NCI-H748 (cell line): ENCODE measurements around the gene SPEF2.

ENCODE experiments used
- DNase-seq: peaks from one replicate; lab custom pipeline; 2025; ENCODE audit not compliant: unreplicated experiment; lab: John Stamatoyannopoulos, UW

Gene SPEF2

DNA sequence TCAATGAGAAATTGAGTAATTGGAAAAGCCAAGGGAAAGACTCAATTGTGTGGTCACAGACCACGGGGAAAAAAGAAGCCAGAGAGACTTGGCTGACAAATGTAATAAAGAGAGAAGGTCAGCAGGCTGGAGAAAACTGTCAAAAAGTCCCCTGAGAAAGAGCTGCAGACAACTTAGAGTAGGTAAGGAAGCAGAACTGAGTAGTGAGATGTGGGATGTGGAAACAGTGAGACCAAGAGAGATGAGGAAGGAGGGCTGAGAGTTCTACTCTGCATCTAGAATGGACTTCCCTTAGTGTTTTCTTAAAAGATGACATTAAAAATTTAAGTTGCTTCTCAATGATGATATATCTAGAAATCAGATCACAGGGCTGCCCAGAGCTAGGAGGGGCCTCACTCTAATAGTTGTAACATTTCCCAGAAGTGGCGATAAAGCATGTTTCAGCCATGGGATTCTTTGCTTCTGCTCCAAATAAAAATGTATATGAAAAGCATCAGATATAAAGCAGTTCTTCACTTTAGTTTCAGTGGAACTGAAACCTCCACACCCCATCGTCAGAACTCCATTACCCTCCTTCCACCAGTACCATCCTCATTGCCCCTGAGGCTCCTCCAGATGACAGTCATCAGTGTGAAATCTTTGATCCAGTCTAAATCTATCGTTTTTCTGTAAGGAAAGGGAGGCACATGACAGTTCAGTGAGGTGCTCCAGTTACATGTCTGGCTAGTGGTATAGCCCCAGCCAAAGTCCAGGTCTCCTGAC lies 80.6 kb downstream of the SPEF2 start:
- no peak for DNase-seq

DNA sequence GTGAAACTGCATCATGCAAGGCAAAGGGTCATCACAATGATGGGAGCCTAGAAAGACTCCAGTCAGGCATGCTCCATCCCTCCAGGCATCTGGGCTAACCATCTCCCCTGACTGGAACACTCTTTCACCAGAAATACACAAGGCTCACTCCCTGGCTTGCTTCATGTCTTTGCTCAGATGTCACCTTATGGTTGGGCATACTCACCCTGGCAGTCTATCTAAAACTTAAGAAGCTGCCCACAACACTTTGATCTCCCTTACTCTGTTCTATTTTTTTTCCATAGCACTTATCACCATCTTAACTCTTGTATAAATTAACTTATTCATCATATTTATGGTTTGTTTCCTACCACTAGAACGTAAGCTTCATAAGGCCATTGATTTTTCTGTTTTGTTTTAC lies 90.0 kb downstream of the SPEF2 start:
- no peak for DNase-seq

- no peak for DNase-seq
Observed at GRCh38 chr5:35709688-35710087, 92.0 kb downstream of the SPEF2 start.

- no peak for DNase-seq
Observed at GRCh38 chr5:35717718-35718117, 100.1 kb downstream of the SPEF2 start.

- DNase-seq = no peak
Observed at GRCh38 chr5:35735718-35736117, 118.1 kb downstream of the SPEF2 start.

GRCh38 chr5:35736280-35736679 lies 118.6 kb downstream of the SPEF2 start:
- no peak for DNase-seq

DNA sequence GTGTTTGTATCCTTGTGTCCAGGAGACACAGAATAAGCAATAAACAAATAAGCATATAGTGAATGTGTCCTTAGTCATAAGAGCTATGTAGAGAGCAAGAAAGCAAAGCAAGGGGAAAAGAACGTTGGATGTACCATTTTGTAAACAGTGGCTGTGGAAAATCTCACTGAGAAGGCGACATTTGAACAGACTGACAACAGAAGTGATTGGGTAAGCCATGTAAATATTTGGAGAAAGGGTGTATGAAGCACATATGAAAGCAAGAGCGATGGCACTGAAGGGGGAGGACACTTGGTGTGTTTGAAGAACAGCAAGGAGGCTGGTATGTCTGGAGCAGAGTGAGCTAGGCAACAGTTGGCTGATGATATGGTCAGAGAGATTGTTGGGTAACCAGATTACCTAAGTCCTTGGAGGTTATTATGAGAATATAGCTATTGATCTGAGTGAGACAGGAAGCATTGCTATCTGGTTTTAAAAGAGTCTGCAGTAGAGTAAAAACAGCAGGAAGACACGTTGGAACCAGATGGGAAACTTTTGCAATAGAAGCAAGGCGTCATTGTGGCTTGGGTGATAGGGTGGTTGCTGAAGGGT lies 123.6 kb downstream of the SPEF2 start:
- DNase-seq = no peak

DNA sequence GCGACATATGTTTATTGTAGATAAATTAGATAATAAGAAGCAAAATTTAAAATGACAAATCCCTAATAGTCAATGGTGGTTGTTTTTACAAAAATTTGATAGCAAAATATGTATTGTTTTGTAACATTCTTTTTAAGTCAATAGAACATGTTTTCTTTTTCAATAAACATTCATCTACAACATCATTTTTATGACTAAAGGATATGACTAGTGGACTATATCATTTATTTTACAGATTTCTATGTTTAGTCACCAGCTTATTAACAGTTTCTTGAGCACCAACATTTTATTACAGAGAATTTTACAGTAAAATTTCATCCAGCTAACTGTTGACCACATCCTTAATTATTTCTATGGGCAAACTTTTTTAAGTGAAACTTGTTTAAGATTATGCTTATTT lies 124.3 kb downstream of the SPEF2 start:
- no peak for DNase-seq

- no peak for DNase-seq
Observed at GRCh38 chr5:35743644-35744043, 126.0 kb downstream of the SPEF2 start.

DNA sequence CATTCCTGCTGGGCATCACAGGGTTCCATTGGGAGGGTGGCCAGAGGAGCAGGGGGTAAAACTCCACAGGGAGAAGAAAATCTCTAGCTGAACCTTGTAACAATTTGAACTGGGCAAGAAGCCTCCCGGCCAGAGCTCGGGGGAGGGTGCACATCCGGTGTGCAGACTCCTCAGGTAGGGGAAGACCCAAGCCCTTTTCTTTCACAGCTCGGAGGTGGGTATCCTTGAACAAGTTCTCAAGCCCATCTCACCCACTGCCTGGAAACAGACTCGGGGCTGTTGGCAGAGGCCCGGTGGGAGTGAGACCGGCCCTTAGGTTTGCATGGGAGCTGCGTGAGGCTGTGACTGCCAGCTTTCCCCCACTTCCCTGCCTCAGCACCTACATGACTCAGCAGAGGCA lies 127.5 kb downstream of the SPEF2 start:
- no peak for DNase-seq

- peak; percentile 48 for DNase-seq
Observed at GRCh38 chr5:35745660-35746059, 128.0 kb downstream of the SPEF2 start.

- DNase-seq = no peak
Observed at GRCh38 chr5:35752012-35752411, 134.3 kb downstream of the SPEF2 start.

GRCh38 chr5:35753500-35753899 lies 135.8 kb downstream of the SPEF2 start:
- DNase-seq = no peak

- DNase-seq = no peak
Observed at GRCh38 chr5:35754481-35754880, 136.8 kb downstream of the SPEF2 start.

DNA sequence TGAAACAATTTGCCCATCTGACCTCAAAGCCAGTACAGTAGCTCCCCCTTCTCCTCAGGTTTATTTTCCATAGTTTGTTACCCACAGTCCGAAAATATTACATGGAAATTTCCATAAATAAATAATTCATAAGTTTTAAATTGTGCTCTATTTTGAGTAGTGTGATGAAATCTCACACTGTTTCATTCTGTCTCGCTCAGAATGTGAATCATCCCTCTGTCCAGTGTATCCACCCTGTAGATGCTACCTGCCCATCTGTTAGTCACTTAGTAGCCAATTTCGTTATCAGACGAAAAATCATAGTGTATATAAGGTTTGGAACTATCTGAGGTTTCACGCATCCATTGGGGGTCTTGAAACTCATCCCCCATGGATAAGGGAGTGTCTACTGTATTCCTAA lies 138.3 kb downstream of the SPEF2 start:
- DNase-seq = no peak

GRCh38 chr5:35758151-35758724 lies 140.6 kb downstream of the SPEF2 start:
- no peak for DNase-seq

- no peak for DNase-seq
Observed at GRCh38 chr5:35761541-35761940, 143.9 kb downstream of the SPEF2 start.

GRCh38 chr5:35762368-35762767 lies 144.7 kb downstream of the SPEF2 start:
- DNase-seq = no peak

DNA sequence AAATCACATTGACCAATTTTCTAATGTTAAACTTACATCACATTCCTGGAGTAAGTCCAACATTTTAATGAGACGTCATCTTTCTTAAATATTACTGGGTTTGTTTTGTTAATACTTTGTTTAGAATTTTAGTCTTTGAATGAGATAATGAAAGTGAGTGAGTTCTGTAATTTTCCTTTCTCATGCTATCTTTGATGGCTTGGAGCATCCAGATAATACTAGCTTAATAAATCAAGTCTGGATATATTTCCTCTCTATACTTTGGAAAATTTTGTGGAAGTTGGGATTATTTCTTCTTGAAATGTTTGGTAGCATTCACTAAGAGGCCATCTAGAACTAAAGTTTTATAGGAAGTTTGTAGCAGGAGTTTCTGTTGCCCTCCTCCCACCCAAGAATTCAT lies 148.3 kb downstream of the SPEF2 start:
- DNase-seq = no peak

- peak; percentile 28 for DNase-seq
Observed at GRCh38 chr5:35771300-35771699, 153.6 kb downstream of the SPEF2 start.

DNA sequence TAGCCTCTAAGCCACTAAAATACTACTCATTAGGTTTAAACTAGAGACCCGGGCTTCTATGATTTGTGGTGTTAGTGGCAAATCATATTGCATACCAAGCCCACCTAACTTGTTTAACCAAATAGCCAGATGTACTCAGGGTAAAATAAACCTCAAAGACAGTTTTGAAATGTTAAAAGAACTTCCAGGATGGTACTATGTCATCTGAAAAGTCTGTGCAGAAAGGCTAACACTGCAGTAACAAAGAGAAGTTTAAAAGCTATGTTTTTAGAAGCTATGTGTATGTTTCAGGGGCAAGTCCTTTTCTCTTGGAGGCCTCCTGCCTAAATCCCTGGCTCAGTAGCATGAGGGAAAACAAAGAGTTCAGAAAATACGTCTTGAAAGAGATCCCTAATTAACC lies 154.2 kb downstream of the SPEF2 start:
- DNase-seq = no peak

GRCh38 chr5:35773967-35774366 lies 156.3 kb downstream of the SPEF2 start:
- DNase-seq = no peak

- no peak for DNase-seq
Observed at GRCh38 chr5:35776757-35777156, 159.1 kb downstream of the SPEF2 start.
